ENCODE results near the gene CERS6. TPM values are rescaled to one million over a fixed set of nuclear protein-coding genes. Genes with fewer than 3 reads are reported as not detected.

CERS6 gene
- total RNA-seq, 4 donors from 2014 or later: 35.7 to 60.6 (median 39.2) TPM

DNA sequence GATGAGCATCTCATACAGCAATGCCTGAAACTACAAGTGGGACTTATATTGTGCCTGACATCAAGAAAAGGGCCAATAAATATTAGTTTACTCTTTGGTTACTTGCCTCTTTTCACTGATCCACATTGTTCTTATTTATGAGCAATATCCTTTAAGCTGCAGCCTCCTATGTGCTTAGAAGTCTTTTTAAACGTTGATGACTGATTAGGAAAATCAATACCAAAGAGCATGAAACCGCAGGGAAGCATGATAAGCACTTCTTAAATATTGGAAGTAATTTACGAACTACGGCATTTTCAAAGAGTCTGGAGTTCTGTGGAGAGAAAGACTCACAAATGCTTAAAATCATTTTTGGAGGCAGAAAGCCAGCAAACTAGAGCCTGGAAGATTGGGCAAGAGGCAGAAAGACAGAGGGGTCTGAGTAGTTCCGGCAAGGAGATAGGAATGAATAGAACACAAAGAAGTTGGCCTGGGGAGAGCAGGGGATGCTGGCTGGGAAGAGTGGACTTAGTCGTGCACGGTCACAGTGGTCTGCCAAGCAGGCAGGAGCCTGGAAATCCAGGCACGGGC, 223.8 kb downstream of the CERS6 start:
- H3K9me3 ChIP-seq: no peaks in the 10 kb centered on the region
- H3K4me3 ChIP-seq (replicated peaks in 1 of 3): no peak overlapping the region
- TF ChIP-seq, protein P1, sequence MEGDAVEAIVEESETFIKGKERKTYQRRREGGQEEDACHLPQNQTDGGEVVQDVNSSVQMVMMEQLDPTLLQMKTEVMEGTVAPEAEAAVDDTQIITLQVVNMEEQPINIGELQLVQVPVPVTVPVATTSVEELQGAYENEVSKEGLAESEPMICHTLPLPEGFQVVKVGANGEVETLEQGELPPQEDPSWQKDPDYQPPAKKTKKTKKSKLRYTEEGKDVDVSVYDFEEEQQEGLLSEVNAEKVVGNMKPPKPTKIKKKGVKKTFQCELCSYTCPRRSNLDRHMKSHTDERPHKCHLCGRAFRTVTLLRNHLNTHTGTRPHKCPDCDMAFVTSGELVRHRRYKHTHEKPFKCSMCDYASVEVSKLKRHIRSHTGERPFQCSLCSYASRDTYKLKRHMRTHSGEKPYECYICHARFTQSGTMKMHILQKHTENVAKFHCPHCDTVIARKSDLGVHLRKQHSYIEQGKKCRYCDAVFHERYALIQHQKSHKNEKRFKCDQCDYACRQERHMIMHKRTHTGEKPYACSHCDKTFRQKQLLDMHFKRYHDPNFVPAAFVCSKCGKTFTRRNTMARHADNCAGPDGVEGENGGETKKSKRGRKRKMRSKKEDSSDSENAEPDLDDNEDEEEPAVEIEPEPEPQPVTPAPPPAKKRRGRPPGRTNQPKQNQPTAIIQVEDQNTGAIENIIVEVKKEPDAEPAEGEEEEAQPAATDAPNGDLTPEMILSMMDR (IDR thresholded peaks at IDR 0.05): no peak
- TF ChIP-seq POLR2A (IDR thresholded peaks at IDR 0.05): no peak
- no peak for DNase-seq
- no peaks in the 10 kb centered on the region for H3K27me3 ChIP-seq
- 87 to 88% methylated on average over 8 of the region's 8 CpGs for WGBS, 2 donors
- no peaks in the 10 kb centered on the region for H3K36me3 ChIP-seq
- H3K4me1 ChIP-seq: no peaks in the 10 kb centered on the region
- intact Hi-C loops (cut with DNase I): no loop called here
- no peak overlapping the region for H3K27ac ChIP-seq

DNA sequence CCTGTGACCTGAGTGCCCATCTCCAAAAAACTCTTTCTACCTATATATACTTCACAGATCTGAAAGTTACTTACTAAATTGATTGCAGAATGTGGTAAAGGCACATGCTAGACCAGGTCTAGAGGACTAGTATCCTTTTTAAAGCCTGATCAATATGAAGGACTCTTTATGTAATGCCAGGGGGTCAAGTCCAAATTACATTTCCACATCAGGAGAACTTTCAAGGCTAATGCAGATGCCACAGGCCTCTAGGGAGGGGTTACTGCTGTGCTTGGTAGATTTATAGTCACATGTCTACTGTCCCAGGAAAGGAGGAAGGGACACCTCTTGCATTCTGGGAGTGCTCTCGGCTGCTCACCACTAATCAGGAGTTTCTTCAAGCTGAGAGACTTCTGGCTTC, 227.9 kb downstream of the CERS6 start:
- WGBS, 2 donors: 90 to 91% methylated on average over 1 of the region's 1 CpG
- H3K9me3 ChIP-seq: no peaks in the 10 kb centered on the region
- no peak overlapping the region for H3K27ac ChIP-seq

DNA sequence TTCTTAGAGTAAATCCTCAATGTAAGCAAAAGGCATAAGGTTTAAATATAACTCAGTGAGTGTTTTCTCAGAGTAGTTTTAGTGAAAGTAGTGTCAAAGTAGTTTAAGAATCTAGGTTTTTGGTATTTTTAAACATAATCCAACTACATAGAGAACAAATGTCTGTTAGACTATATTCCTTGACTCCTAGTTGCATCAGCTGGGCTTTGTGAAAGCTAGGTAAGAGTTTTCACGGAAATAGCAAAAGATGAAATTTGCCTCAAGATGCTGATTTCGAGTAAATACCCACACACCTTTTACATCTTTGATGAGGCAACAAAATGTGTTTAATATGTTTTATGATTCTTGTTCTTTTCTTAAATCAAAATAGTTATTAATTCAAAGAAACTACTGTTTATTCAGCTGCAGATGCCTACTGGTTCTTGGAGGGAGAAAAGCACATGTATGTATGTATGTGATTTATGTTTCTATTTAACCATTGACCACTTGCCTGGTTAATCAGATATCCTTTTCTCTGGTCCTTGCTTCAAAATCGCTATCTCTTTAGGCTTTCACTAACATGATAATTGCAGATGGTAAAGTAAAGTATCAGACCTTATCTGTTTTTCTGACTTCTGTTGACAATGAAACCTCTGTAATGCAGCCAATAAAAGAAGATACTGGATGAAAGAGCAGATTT, 229.0 kb downstream of the CERS6 start:
- H3K9me3 ChIP-seq: no peaks in the 10 kb centered on the region
- H3K27me3 ChIP-seq: no peaks in the 10 kb centered on the region
- TF ChIP-seq POLR2A (IDR thresholded peaks at IDR 0.05): no peak
- TF ChIP-seq, protein P1 (IDR thresholded peaks at IDR 0.05): no peak
- peaks cover 0 to under 1% of the 10 kb centered on the region in 2 donors for H3K4me1 ChIP-seq
- intact Hi-C loops (cut with DNase I): no loop called here
- H3K36me3 ChIP-seq: no peaks in the 10 kb centered on the region
- 92 to 94% methylated on average over 3 of the region's 3 CpGs for WGBS, 2 donors
- H3K4me3 ChIP-seq (replicated peaks in 1 of 3): no peak overlapping the region
- no peak overlapping the region for H3K27ac ChIP-seq
- DNase-seq: no peak

More for the DNA sequence above, 227.9 kb downstream of the CERS6 start:
- H3K4me1 ChIP-seq: no peaks in the 10 kb centered on the region
- TF ChIP-seq POLR2A (IDR thresholded peaks at IDR 0.05): no peak
- TF ChIP-seq, protein P1 (IDR thresholded peaks at IDR 0.05): no peak
- H3K36me3 ChIP-seq: no peaks in the 10 kb centered on the region
- H3K4me3 ChIP-seq (replicated peaks in 1 of 3): no peak overlapping the region
- no peak for DNase-seq
- no peaks in the 10 kb centered on the region for H3K27me3 ChIP-seq
- intact Hi-C loops (cut with DNase I): no loop called here

DNA sequence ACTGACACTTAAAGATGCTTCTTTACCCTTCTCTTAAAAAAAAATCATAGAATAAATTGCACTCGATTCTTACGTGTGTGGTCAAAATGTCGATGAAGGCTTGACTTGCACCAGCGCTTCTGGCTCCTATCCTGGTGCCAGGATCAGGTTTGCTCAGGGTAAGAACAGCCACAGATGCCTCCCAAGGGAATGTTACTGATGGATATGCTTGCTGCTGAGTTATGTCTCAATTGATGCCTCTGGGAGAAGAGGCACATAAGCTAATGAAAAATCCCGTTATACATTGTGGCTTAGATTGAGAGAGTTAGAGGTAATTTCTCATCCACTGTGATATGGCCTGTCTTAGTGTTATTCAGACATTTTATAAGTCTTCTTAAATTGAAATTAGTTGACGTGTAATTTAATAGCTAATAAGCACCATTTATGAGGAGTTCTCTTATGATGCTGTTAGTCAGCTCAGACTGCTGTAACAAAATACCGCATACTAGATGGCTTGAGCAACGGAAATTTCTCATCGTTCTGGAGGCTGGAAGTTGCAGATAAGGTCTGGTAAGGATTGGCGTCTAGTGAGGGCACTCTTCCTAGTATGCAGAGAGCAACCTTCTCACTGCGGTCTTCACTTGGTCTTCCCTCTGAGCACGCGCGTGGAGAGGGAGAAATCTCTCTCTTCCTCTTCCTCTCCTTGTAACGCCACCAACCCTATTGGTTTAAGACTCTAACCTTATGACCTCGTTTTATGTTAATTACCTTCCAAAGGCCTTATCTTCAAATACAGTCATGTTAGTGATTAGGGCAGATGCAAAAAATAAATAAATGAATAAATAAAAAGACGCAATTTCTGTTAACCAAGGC, 229.8 kb downstream of the CERS6 start:
- Histone ChIP-seq H3K36me3 (no peaks in the 10 kb centered on the region), H3K27me3 (no peaks in the 10 kb centered on the region), H3K9me3 (no peaks in the 10 kb centered on the region), H3K4me3 (replicated peaks in 1 of 3) (no peak overlapping the region), H3K4me1 (peaks cover 6 to 8% of the 10 kb centered on the region in 2 donors), H3K27ac (no peak overlapping the region)
- no peak for TF ChIP-seq POLR2A (IDR thresholded peaks at IDR 0.05)
- TF ChIP-seq, protein P1 (IDR thresholded peaks at IDR 0.05): no peak
- WGBS, 2 donors: 92 to 93% methylated on average over 17 of the region's 17 CpGs
- no peak for DNase-seq
- intact Hi-C loops (cut with DNase I): no loop called here

Measured in thyroid gland (tissue), 4 donors.